A673 (cell line): Measurements from ENCODE around the gene SLC2A4. TPM values are rescaled to one million over a fixed set of nuclear protein-coding genes. Genes with fewer than 3 reads are reported as not detected.

ENCODE experiments used
- BruUV-seq: library from RNA; stranded (reverse); fragments of 400-500 nt; replicated peaks from 2 replicates; lab custom pipeline; 2021; lab: Mats Ljungman, UMichigan
- CTCF ChIA-PET: fragments of 300-600 bp; sonication (Branson Sonifier 250); formaldehyde crosslinking; loops from one replicate; lab custom pipeline; 2022; ENCODE audit warnings: antibody characterized with exemption; lab: Charles Lee
- POLR2A ChIA-PET: fragments of 300-600 bp; sonication (Branson Sonifier 250); formaldehyde crosslinking; loops from one replicate; lab custom pipeline; 2022; ENCODE audit warnings: antibody characterized with exemption; ENCODE audit not compliant: low non-redundant PET; lab: Charles Lee
- DNase-seq: peaks from one replicate; pipeline ENCODE4 v3.0.0-alpha.2; 2015; ENCODE audit warnings: low spot score
- H3K27ac ChIP-seq: fragments of 200-600 bp; sonication (generic); 2 replicates; pipeline ENCODE4 v1.5.1; 2016; ENCODE audit warnings: mixed run types, low read depth, mild to moderate bottlenecking, mixed read lengths, antibody characterized with exemption, low read length; ENCODE audit not compliant: poor library complexity, severe bottlenecking
- H3K27me3 ChIP-seq: fragments of 200-600 bp; sonication (generic); replicated peaks from 2 replicates; pipeline ENCODE4 v1.6.1; 2017; ENCODE audit warnings: mixed run types, low read depth, mild to moderate bottlenecking, mixed read lengths, antibody characterized with exemption, low read length; ENCODE audit not compliant: insufficient read depth, poor library complexity
- H3K36me3 ChIP-seq: fragments of 200-600 bp; sonication (generic); 2 replicates; pipeline ENCODE4 v1.6.1; 2016; ENCODE audit warnings: mixed run types, mild to moderate bottlenecking, mixed read lengths, antibody characterized with exemption, low read length; ENCODE audit not compliant: insufficient read depth, poor library complexity, severe bottlenecking
- H3K4me1 ChIP-seq: fragments of 200-600 bp; sonication (generic); 2 replicates; pipeline ENCODE4 v1.6.1; 2017; ENCODE audit warnings: mixed run types, mild to moderate bottlenecking, mixed read lengths, antibody characterized with exemption, low read length; ENCODE audit not compliant: insufficient read depth, poor library complexity, severe bottlenecking
- H3K4me3 ChIP-seq: fragments of 200-600 bp; sonication (generic); 2 replicates; pipeline ENCODE4 v1.5.1; 2016; ENCODE audit warnings: low read depth, mixed run types, mild to moderate bottlenecking, mixed read lengths, low read length; ENCODE audit not compliant: poor library complexity, severe bottlenecking
- H3K9me3 ChIP-seq: fragments of 200-600 bp; sonication (generic); 2 replicates; pipeline ENCODE4 v1.6.1; 2016; ENCODE audit warnings: mixed run types, low read depth, mild to moderate bottlenecking, mixed read lengths, antibody characterized with exemption, low read length; ENCODE audit not compliant: poor library complexity, severe bottlenecking
- CTCF ChIP-seq: fragments of 300-800, 200-600 bp; sonication (generic); conservative IDR thresholded peaks from 2 replicates; pipeline ENCODE4 v1.5.1; 2017; ENCODE audit warnings: low read depth, mild to moderate bottlenecking, antibody characterized with exemption, low read length, moderate library complexity, mixed read lengths
- EZH2 ChIP-seq: fragments of 200-600 bp; sonication (generic); IDR thresholded peaks from 2 replicates; pipeline ENCODE4 v1.6.1; 2017; ENCODE audit warnings: borderline replicate concordance, low read depth, mild to moderate bottlenecking, mixed read lengths, antibody characterized with exemption, low read length; ENCODE audit not compliant: poor library complexity, severe bottlenecking
- intact Hi-C: fragments of 100-400 bp; cut with micrococcal nuclease; formaldehyde crosslinking; loops from one replicate; pipeline ENCODE4 v1.10.0; 2022; ENCODE audit not compliant: unreplicated experiment
- total RNA-seq: library from RNA; stranded (reverse); gene quantifications from 2 replicates; pipeline ENCODE4 v1.2.3, GENCODE V29; 2021

The SLC2A4 gene
- total RNA-seq, 1 experiment from 2014 or later, result 0.67 TPM

GRCh38 chr17:7318121-7318860, 36.8 kb downstream of the SLC2A4 start:
- POLR2A ChIA-PET, result no interaction called here
- no peak for DNase-seq
- no peaks in the 10 kb centered on the region for H3K9me3 ChIP-seq
- BruUV-seq, result no TSS peak
- no peak overlapping the region for H3K27ac ChIP-seq
- no peaks in the 10 kb centered on the region for H3K27me3 ChIP-seq
- intact Hi-C loops, result no loop called here
- CTCF ChIA-PET, result no interaction called here
- peaks cover 8% of the 10 kb centered on the region for H3K4me1 ChIP-seq
- no peak for TF ChIP-seq EZH2
- H3K4me3 ChIP-seq, result no peak overlapping the region
- peaks cover 56% of the 10 kb centered on the region for H3K36me3 ChIP-seq

DNA sequence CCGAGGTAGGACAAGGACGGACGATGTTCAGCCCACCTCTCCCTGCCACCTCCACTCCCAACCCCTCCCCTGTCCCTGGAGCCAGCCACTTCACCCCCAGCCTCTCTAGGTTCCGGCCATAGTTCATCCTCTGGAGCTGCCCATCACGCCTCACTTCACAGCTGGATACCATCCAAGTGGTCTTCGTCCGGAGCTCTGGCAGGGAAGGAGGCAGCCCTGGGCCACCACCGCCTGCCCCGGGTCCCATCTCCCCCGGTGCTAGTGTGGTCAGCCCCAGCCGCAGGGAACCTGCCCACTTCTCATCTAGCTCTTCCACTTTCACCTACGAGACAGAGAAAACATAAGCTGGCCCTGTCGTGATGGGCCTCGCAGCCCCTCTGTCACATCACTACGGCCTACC, 39.9 kb downstream of the SLC2A4 start:
- H3K27me3 ChIP-seq, result no peaks in the 10 kb centered on the region
- no peak overlapping the region for H3K27ac ChIP-seq
- no TSS peak for BruUV-seq
- no peaks in the 10 kb centered on the region for H3K4me1 ChIP-seq
- H3K4me3 ChIP-seq, result no peak overlapping the region
- DNase-seq, result no peak
- intact Hi-C loops, result no loop called here
- CTCF ChIA-PET, result no interaction called here
- H3K9me3 ChIP-seq, result no peaks in the 10 kb centered on the region
- no peak for TF ChIP-seq CTCF
- no peak for TF ChIP-seq EZH2
- peaks cover 70% of the 10 kb centered on the region for H3K36me3 ChIP-seq
- POLR2A ChIA-PET, result no interaction called here

DNA sequence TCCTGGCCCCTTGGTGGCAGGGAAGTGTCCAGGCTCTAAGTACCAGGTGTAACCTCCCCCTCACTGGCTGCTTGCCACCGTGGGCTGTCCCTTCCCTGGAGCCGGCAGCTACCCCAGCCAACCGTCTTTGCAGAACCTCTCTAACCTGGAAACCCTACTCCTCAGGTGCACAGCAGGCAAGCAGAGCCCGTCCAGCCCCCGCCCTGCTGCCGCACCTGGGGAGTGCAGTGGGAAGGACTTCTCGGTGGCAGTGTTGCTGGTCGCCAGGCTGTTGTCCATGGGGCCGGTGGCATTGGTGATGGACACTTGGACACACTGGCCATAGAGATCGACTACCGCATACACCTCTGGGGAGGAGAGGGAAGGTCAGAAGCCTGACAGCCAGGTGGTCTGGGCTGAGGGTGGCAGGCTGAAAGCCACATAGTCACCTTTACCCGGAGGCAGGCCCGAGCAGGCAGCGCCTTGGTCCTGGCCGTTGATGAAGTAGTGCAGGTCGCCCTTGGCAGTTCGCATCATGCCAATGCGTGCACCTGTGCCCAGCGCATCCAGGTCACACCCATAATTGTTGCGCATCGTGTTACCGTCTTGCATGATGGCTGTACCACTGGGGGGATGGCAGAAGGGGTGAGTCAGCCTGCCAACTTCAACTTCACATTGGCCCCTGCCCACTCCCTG, 41.1 kb downstream of the SLC2A4 start:
- TF ChIP-seq EZH2, result no peak
- no peak for TF ChIP-seq CTCF
- Histone ChIP-seq H3K4me3 (no peak overlapping the region), H3K27me3 (no peaks in the 10 kb centered on the region), H3K36me3 (peaks cover 66% of the 10 kb centered on the region), H3K9me3 (no peaks in the 10 kb centered on the region), H3K4me1 (peaks cover 5% of the 10 kb centered on the region), H3K27ac (no peak overlapping the region)
- no peak for DNase-seq
- BruUV-seq, result no TSS peak
- ChIA-PET CTCF (no interaction called here), POLR2A (no interaction called here)
- intact Hi-C loops, result no loop called here
